ENCODE data around the gene CLN6. TPM values are rescaled to one million over a fixed set of nuclear protein-coding genes. Genes with fewer than 3 reads are reported as not detected.
"Not testable (repeated sequence)": the region's sequence is repeated elsewhere in the genome, so short reads cannot be mapped to it uniquely, and the experiment has no call there.

The CLN6 gene
- total RNA-seq, 1 donor from 2014 or later: 3.7 TPM

GRCh38 chr15:68258692-68259091, 29.2 kb upstream of the CLN6 start:
- DNase-seq (ENCODE audit: low spot score in 2 of 2) (no peak), FAIRE-seq (no peak)

GRCh38 chr15:68256675-68257450, 27.3 kb upstream of the CLN6 start:
- FAIRE-seq: no peak
- DNase-seq (ENCODE audit: low spot score in 2 of 2): peak; percentile 75 to 78

- FAIRE-seq: peak; percentile 44
- peak in 1 of 2 donors; percentile 68 for DNase-seq (ENCODE audit: low spot score in 2 of 2)
Observed at GRCh38 chr15:68252925-68253534, 23.5 kb upstream of the CLN6 start.

- DNase-seq (ENCODE audit: low spot score in 2 of 2) (no peak), FAIRE-seq (no peak)
Observed at GRCh38 chr15:68249058-68249713, 19.7 kb upstream of the CLN6 start.

- FAIRE-seq: no peak
Observed at GRCh38 chr15:68244235-68244634, 14.7 kb upstream of the CLN6 start.

GRCh38 chr15:68241088-68241935, 11.8 kb upstream of the CLN6 start:
- no peak for FAIRE-seq
- no peak for DNase-seq (ENCODE audit: low spot score in 2 of 2)

More at GRCh38 chr15:68244235-68244634, 14.7 kb upstream of the CLN6 start:
- no peak for DNase-seq (ENCODE audit: low spot score in 2 of 2)

GRCh38 chr15:68239025-68239424, 9.5 kb upstream of the CLN6 start:
- no peak for FAIRE-seq
- no peak for DNase-seq (ENCODE audit: low spot score in 2 of 2)

GRCh38 chr15:68235022-68235421, 5.5 kb upstream of the CLN6 start:
- DNase-seq (ENCODE audit: low spot score in 2 of 2) (no peak), FAIRE-seq (no peak)

GRCh38 chr15:68234520-68234919, 5.0 kb upstream of the CLN6 start:
- DNase-seq (ENCODE audit: low spot score in 2 of 2); FAIRE-seq: not testable (repeated sequence)

- DNase-seq (ENCODE audit: low spot score in 2 of 2) (no peak), FAIRE-seq (no peak)
Observed at GRCh38 chr15:68234060-68234459, 4.5 kb upstream of the CLN6 start.

- FAIRE-seq: no peak
- DNase-seq (ENCODE audit: low spot score in 2 of 2): no peak
Observed at GRCh38 chr15:68232937-68233336, 3.4 kb upstream of the CLN6 start.

- DNase-seq (ENCODE audit: low spot score in 2 of 2): no peak
- no peak for FAIRE-seq
Observed at GRCh38 chr15:68232449-68232848, 2.9 kb upstream of the CLN6 start.

GRCh38 chr15:68231102-68231818, 1.7 kb upstream of the CLN6 start:
- DNase-seq (ENCODE audit: low spot score in 2 of 2): no peak
- no peak for FAIRE-seq

GRCh38 chr15:68230157-68231100, 901 bp upstream of the CLN6 start:
- FAIRE-seq (no peak), DNase-seq (ENCODE audit: low spot score in 2 of 2) (no peak)

GRCh38 chr15:68228971-68229385, 550 bp downstream of the CLN6 start:
- FAIRE-seq (no peak), DNase-seq (ENCODE audit: low spot score in 2 of 2) (no peak)

GRCh38 chr15:68228143-68228970, 1.2 kb downstream of the CLN6 start:
- DNase-seq (ENCODE audit: low spot score in 2 of 2) (peak in 1 of 2 donors; percentile 7), FAIRE-seq (no peak)

GRCh38 chr15:68227643-68228142, 1.8 kb downstream of the CLN6 start:
- peak in 1 of 2 donors; percentile 7 for DNase-seq (ENCODE audit: low spot score in 2 of 2)
- FAIRE-seq: no peak

GRCh38 chr15:68225442-68225841, 4.1 kb downstream of the CLN6 start:
- not testable (repeated sequence) for FAIRE-seq; DNase-seq (ENCODE audit: low spot score in 2 of 2)
